IMR-90 (cell line): ENCODE measurements around the gene IMMT. TPM values are rescaled to one million over a fixed set of nuclear protein-coding genes. Genes with fewer than 3 reads are reported as not detected.

ENCODE experiments used
- ATAC-seq: fragments of 200-7000 bp; cut with Tn5 transposase; 2 replicates; pipeline ENCODE4 v1.9.1; 2020; ENCODE audit warnings: low read depth, mild to moderate bottlenecking, moderate library complexity
- BruUV-seq: library from RNA; stranded (reverse); fragments of 400-500 nt; replicated peaks from 2 replicates; lab custom pipeline; 2021; lab: Mats Ljungman, UMichigan
- CTCF ChIA-PET: fragments of 300-600 bp; formaldehyde crosslinking; extraction: SDS; loops from one replicate; lab custom pipeline; 2021; ENCODE audit warnings: antibody characterized with exemption; lab: Yijun Ruan, JAX
- POLR2A ChIA-PET: fragments of 300-600 bp; sonication (Branson Sonifier 250); formaldehyde crosslinking; loops from one replicate; lab custom pipeline; 2022; ENCODE audit warnings: antibody characterized with exemption; ENCODE audit not compliant: unreplicated experiment; lab: Charles Lee
- DNase-seq: peaks from one replicate; pipeline ENCODE4 v3.0.0; 2013
- H2AFZ ChIP-seq: replicated peaks from 2 replicates; pipeline ENCODE3; 2013; ENCODE audit warnings: low read length, mild to moderate bottlenecking; ENCODE audit not compliant: poor library complexity
- H2AK5ac ChIP-seq: 2 replicates; pipeline ENCODE4 v1.6.1; 2013; ENCODE audit warnings: low read depth, low read length, inconsistent platforms
- H2AK9ac ChIP-seq: replicated peaks from 2 replicates; pipeline ENCODE3; 2013; ENCODE audit warnings: mild to moderate bottlenecking, low read depth, low read length, moderate library complexity; ENCODE audit not compliant: poor library complexity
- H2BK120ac ChIP-seq: 2 replicates; pipeline ENCODE4 v1.6.1; 2013; ENCODE audit warnings: low read depth, low read length, inconsistent platforms
- H2BK15ac ChIP-seq: 3 replicates; pipeline ENCODE4 v1.6.1; 2013; ENCODE audit warnings: low read depth, low read length, inconsistent platforms
- H2BK20ac ChIP-seq: 2 replicates; pipeline ENCODE4 v1.6.1; 2013; ENCODE audit warnings: low read depth, mild to moderate bottlenecking, inconsistent platforms, low read length, moderate library complexity
- H2BK5ac ChIP-seq: 2 replicates; pipeline ENCODE4 v1.6.1; 2013; ENCODE audit warnings: mild to moderate bottlenecking, low read depth, low read length, inconsistent platforms; ENCODE audit not compliant: poor library complexity, severe bottlenecking
- H3K14ac ChIP-seq: replicated peaks from 2 replicates; pipeline ENCODE4 v1.6.1; 2013; ENCODE audit warnings: low read depth, low read length, inconsistent platforms
- H3K18ac ChIP-seq: 2 replicates; pipeline ENCODE4 v1.6.1; 2013; ENCODE audit warnings: low read depth, low read length, control low read depth
- H3K23ac ChIP-seq: 2 replicates; pipeline ENCODE4 v1.6.1; 2013; ENCODE audit warnings: low read depth, low read length, inconsistent platforms
- H3K27ac ChIP-seq: 2 replicates; pipeline ENCODE4 v1.5.1; 2013; ENCODE audit warnings: mild to moderate bottlenecking, control low read depth, low read length; ENCODE audit not compliant: insufficient read depth
- H3K27me3 ChIP-seq: 2 replicates; pipeline ENCODE4 v1.6.1; 2013; ENCODE audit warnings: low read length; ENCODE audit not compliant: control insufficient read depth, insufficient read depth
- H3K36me3 ChIP-seq: 2 replicates; pipeline ENCODE4 v1.6.1; 2013; ENCODE audit warnings: low read length, mixed read lengths; ENCODE audit not compliant: control insufficient read depth, insufficient read depth
- H3K4ac ChIP-seq: 2 replicates; pipeline ENCODE4 v1.6.1; 2013; ENCODE audit warnings: low read depth, low read length, inconsistent platforms
- H3K4me1 ChIP-seq: 2 replicates; pipeline ENCODE4 v1.6.1; 2013; ENCODE audit warnings: low read length, mixed read lengths; ENCODE audit not compliant: control insufficient read depth, insufficient read depth
- H3K4me2 ChIP-seq: 2 replicates; pipeline ENCODE4 v1.6.1; 2013; ENCODE audit warnings: low read depth, mild to moderate bottlenecking, control low read depth, low read length, moderate library complexity
- H3K4me3 ChIP-seq: 2 replicates; pipeline ENCODE4 v1.5.1; 2013; ENCODE audit warnings: low read depth, mild to moderate bottlenecking, control low read depth, low read length, moderate library complexity; ENCODE audit not compliant: insufficient read depth
- H3K56ac ChIP-seq: 2 replicates; pipeline ENCODE4 v1.6.1; 2013; ENCODE audit warnings: low read length, inconsistent platforms; ENCODE audit not compliant: insufficient read depth; ENCODE audit errors: extremely low read depth
- H3K79me1 ChIP-seq, 2 experiments: 2 replicates each; pipeline ENCODE4 v1.6.1; 2013; ENCODE audit warnings: low read length in 2 of 2, inconsistent platforms in 1 of 2, low read depth in 1 of 2
- H3K9ac ChIP-seq: 2 replicates; pipeline ENCODE4 v1.6.1; 2013; ENCODE audit warnings: low read depth, low read length, control low read depth
- H3K9me1 ChIP-seq: 2 replicates; pipeline ENCODE4 v1.6.1; 2013; ENCODE audit warnings: low read length, inconsistent platforms; ENCODE audit not compliant: insufficient read depth
- H3K9me3 ChIP-seq: 2 replicates; pipeline ENCODE4 v1.6.1; 2013; ENCODE audit warnings: low read length; ENCODE audit not compliant: control insufficient read depth, insufficient read depth
- H4K20me1 ChIP-seq: 2 replicates; pipeline ENCODE4 v1.6.1; 2013; ENCODE audit warnings: low read length, inconsistent platforms; ENCODE audit not compliant: insufficient read depth
- H4K5ac ChIP-seq: 2 replicates; pipeline ENCODE4 v1.6.1; 2013; ENCODE audit warnings: mild to moderate bottlenecking, low read depth, low read length, control low read depth
- H4K8ac ChIP-seq, 2 experiments: 2 replicates each; pipeline ENCODE4 v1.6.1; 2013; ENCODE audit warnings: low read depth in 2 of 2, low read length in 2 of 2, control low read depth in 1 of 2, inconsistent platforms in 1 of 2
- H4K91ac ChIP-seq: 2 replicates; pipeline ENCODE4 v1.6.1; 2013; ENCODE audit warnings: low read depth, low read length, inconsistent platforms; ENCODE audit not compliant: insufficient read depth
- BHLHE40 ChIP-seq: fragments of 150-350 bp; IDR thresholded peaks from 2 replicates; pipeline ENCODE4 v1.6.1; 2016; ENCODE audit warnings: mild to moderate bottlenecking, low read depth, low read length
- CEBPB ChIP-seq: IDR thresholded peaks from 2 replicates; pipeline ENCODE4 v1.6.1; 2012; ENCODE audit warnings: low read depth, low read length, improper control_type of control experiment
- CHD1 ChIP-seq: IDR thresholded peaks from 2 replicates; pipeline ENCODE4 v1.6.1; 2012; ENCODE audit warnings: low read depth, low read length, improper control_type of control experiment
- MAZ ChIP-seq: IDR thresholded peaks from 2 replicates; pipeline ENCODE4 v1.6.1; 2012; ENCODE audit warnings: low read depth, mild to moderate bottlenecking, low read length, improper control_type of control experiment, moderate library complexity, borderline replicate concordance
- MXI1 ChIP-seq: IDR thresholded peaks from 2 replicates; pipeline ENCODE4 v1.6.1; 2012; ENCODE audit warnings: low read depth, mild to moderate bottlenecking, low read length, moderate library complexity, borderline replicate concordance
- NFE2L2 ChIP-seq: fragments of 150-350 bp; IDR thresholded peaks from 2 replicates; pipeline ENCODE4 v1.6.1; 2016; ENCODE audit warnings: low read depth, mild to moderate bottlenecking, low read length
- POLR2A ChIP-seq: IDR thresholded peaks from 2 replicates; pipeline ENCODE4 v1.6.1; 2012; ENCODE audit warnings: mild to moderate bottlenecking, low read depth, low read length
- RAD21 ChIP-seq: IDR thresholded peaks from 2 replicates; pipeline ENCODE4 v1.6.1; 2012; ENCODE audit warnings: low read length, improper control_type of control experiment
- RCOR1 ChIP-seq: IDR thresholded peaks from 2 replicates; pipeline ENCODE4 v1.6.1; 2012; ENCODE audit warnings: mild to moderate bottlenecking, low read length, improper control_type of control experiment; ENCODE audit not compliant: insufficient replicate concordance
- RFX5 ChIP-seq: IDR thresholded peaks from 2 replicates; pipeline ENCODE4 v1.8.0; 2012; ENCODE audit warnings: low read depth, mild to moderate bottlenecking, low read length, moderate library complexity
- SMC3 ChIP-seq: fragments of 150-350 bp; IDR thresholded peaks from 2 replicates; pipeline ENCODE4 v1.6.1; 2016; ENCODE audit warnings: low read depth, mild to moderate bottlenecking, antibody characterized with exemption, low read length, moderate library complexity
- WGBS, 2 experiments: methylation state at CpG; one replicate each; pipeline versions ENCODE4 v1.1.5 to v1.1.7; 2013; ENCODE audit warnings: missing lambda C conversion rate in 2 of 2; ENCODE audit not compliant: insufficient read length in 1 of 2; ENCODE audit errors: extremely low coverage in 2 of 2; 5-methylcytosine and 5-hydroxymethylcytosine counted together
- dilution Hi-C: fragments of 300-500 bp; cut with HindIII; formaldehyde crosslinking; loops from one replicate; pipeline ENCODE4 v1.14.3; 2018; ENCODE audit warnings: low sequenced_read_pairs; ENCODE audit not compliant: unreplicated experiment
- in situ Hi-C: fragments of 300-500 bp; cut with MboI; formaldehyde crosslinking; loops from 3 replicates; pipeline ENCODE4 v1.14.3; 2019; ENCODE audit warnings: low sequenced_read_pairs, inconsistent platforms, mixed read lengths
- intact Hi-C: fragments of 100-400 bp; cut with micrococcal nuclease; formaldehyde crosslinking; loops from 2 replicates; pipeline ENCODE4 v1.10.0; 2022
- polyA plus RNA-seq, 3 experiments: library from polyadenylated mRNA; depleted of rRNA; stranded (reverse); fragments of >200 nt; gene quantifications; 2 replicates each; pipeline ENCODE4 v1.2.3, GENCODE V29; 2012; ENCODE audit warnings: low replicate concordance in 1 of 3
- total RNA-seq: library from RNA; depleted of rRNA; stranded (reverse); fragments of >200 nt; gene quantifications from 2 replicates; pipeline ENCODE4 v1.2.3, GENCODE V29; 2012
- TF ChIP-seq, protein P1 (sequence below): conservative IDR thresholded peaks from 2 replicates; pipeline ENCODE4 v1.5.1; 2012; ENCODE audit warnings: mild to moderate bottlenecking, low read depth, low read length, improper control_type of control experiment
- TF ChIP-seq, protein P2 (sequence below): fragments of 150-350 bp; IDR thresholded peaks from 2 replicates; pipeline ENCODE4 v1.6.1; 2017; ENCODE audit warnings: mild to moderate bottlenecking, antibody characterized with exemption, low read length, low read depth

Gene IMMT
- total and polyA plus RNA-seq, 2 of the 4 experiments (the other 2 are of a cell fraction): 50.5 to 87.3 TPM

DNA sequence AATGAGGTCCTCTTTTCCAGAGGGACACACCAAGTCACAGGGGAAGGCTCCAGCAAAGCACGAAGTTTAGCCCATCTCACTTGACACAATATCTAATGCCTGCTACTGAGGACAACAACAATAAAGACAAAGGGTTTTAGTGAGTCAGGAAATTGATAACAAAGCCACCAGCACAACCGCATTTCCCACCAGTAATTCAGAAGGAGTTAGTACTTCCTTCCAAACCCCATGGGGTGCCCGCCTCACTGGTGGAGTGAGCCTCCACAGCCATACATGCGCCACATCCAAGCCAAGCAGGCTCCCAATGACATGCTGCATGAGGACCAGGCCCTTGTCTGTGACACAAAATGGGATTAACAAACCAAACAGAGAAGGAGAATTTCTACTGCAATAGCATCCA, 44.1 kb upstream of the IMMT start:
- no peak overlapping the region for H4K8ac ChIP-seq
- H3K14ac ChIP-seq: no peak overlapping the region
- no peaks in the 10 kb centered on the region for H3K79me1 ChIP-seq
- H3K4ac ChIP-seq: no peak overlapping the region
- no peak overlapping the region for H3K27ac ChIP-seq
- no peak overlapping the region for H3K9ac ChIP-seq
- H2AK5ac ChIP-seq: no peak overlapping the region
- no peak overlapping the region for H3K4me3 ChIP-seq
- ChIA-PET POLR2A (no interaction called here), CTCF (no interaction called here)
- no peak overlapping the region for H3K4me2 ChIP-seq
- no peaks in the 10 kb centered on the region for H3K4me1 ChIP-seq
- DNase-seq: no peak
- H3K18ac ChIP-seq: no peak overlapping the region
- no peak overlapping the region for H2AFZ ChIP-seq
- 82% methylated on average over 2 of the region's 4 CpGs; no CpG with 5 or more reads in 1 of the 2 experiments for WGBS, 2 experiments
- no peak overlapping the region for H2BK15ac ChIP-seq
- no peak overlapping the region for H2BK20ac ChIP-seq
- intact Hi-C loops: no loop called here
- no peak overlapping the region for H2AK9ac ChIP-seq
- in situ Hi-C loops: no loop called here
- TF ChIP-seq RFX5 (no peak), RAD21 (no peak), POLR2A (no peak), NFE2L2 (no peak), BHLHE40 (no peak), CHD1 (no peak), MAZ (no peak), CEBPB (no peak), SMC3 (no peak), RCOR1 (no peak), MXI1 (no peak)
- TF ChIP-seq, protein P1, sequence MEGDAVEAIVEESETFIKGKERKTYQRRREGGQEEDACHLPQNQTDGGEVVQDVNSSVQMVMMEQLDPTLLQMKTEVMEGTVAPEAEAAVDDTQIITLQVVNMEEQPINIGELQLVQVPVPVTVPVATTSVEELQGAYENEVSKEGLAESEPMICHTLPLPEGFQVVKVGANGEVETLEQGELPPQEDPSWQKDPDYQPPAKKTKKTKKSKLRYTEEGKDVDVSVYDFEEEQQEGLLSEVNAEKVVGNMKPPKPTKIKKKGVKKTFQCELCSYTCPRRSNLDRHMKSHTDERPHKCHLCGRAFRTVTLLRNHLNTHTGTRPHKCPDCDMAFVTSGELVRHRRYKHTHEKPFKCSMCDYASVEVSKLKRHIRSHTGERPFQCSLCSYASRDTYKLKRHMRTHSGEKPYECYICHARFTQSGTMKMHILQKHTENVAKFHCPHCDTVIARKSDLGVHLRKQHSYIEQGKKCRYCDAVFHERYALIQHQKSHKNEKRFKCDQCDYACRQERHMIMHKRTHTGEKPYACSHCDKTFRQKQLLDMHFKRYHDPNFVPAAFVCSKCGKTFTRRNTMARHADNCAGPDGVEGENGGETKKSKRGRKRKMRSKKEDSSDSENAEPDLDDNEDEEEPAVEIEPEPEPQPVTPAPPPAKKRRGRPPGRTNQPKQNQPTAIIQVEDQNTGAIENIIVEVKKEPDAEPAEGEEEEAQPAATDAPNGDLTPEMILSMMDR: no peak
- TF ChIP-seq, protein P2, sequence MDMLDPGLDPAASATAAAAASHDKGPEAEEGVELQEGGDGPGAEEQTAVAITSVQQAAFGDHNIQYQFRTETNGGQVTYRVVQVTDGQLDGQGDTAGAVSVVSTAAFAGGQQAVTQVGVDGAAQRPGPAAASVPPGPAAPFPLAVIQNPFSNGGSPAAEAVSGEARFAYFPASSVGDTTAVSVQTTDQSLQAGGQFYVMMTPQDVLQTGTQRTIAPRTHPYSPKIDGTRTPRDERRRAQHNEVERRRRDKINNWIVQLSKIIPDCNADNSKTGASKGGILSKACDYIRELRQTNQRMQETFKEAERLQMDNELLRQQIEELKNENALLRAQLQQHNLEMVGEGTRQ: no peak
- H4K20me1 ChIP-seq: no peaks in the 10 kb centered on the region
- H4K5ac ChIP-seq: no peak overlapping the region
- H2BK120ac ChIP-seq: no peak overlapping the region
- dilution Hi-C loops: no loop called here
- H4K91ac ChIP-seq: no peak overlapping the region
- H3K9me3 ChIP-seq: no peaks in the 10 kb centered on the region
- H3K27me3 ChIP-seq: peaks cover 41% of the 10 kb centered on the region
- H3K23ac ChIP-seq: no peak overlapping the region
- H3K9me1 ChIP-seq: no peaks in the 10 kb centered on the region
- no peak for ATAC-seq
- no peak overlapping the region for H2BK5ac ChIP-seq
- BruUV-seq: no TSS peak
- H3K36me3 ChIP-seq: no peaks in the 10 kb centered on the region
- no peak overlapping the region for H3K56ac ChIP-seq
